Posterior vena cava (tissue), 2 donors: ENCODE measurements around the gene EDA2R. TPM values are rescaled to one million over a fixed set of nuclear protein-coding genes. Genes with fewer than 3 reads are reported as not detected.

ENCODE experiments used
- DNase-seq: peaks from one replicate; pipeline ENCODE4 v3.0.0-alpha.2; 2020; ENCODE audit warnings: low spot score
- intact Hi-C, 2 donors: fragments of 100-400 bp; cut with DNase I; formaldehyde crosslinking; loops; one replicate each; pipeline versions ENCODE4 v1.14.1 to v1.14.2; 2022 to 2023
- long read RNA-seq, 2 donors: library from polyadenylated mRNA; unstranded; transcript quantifications; one replicate each; pipeline ENCODE4 v2.0.0, GENCODE V29; 2020 to 2021
- total RNA-seq, 2 donors: library from RNA; stranded (reverse); fragmentation: NEBNext Ultra II Directional; extraction: Animal tissue kit (Norgen Biotek cat#: 25700); gene quantifications; one replicate each; pipeline ENCODE4 v1.2.1, GENCODE V29; 2021
- donor health status: DM: yes; HTN: yes; CAD: no.
- donor health status: DM: yes; HTN: yes; CAD: no.

EDA2R gene
- 1 to 10 TPM; 3.2 to 3.9 TPM for total RNA-seq
- long read RNA-seq, donor 1, partial matches to known transcripts, result 0 of 2 reads
- long read RNA-seq, donor 1, other reads (novel, unspliced or antisense), result 2 of 2 reads
- long read RNA-seq, donor 2, partial matches to known transcripts, result 0 of 1 reads
- long read RNA-seq, donor 2, other reads (novel, unspliced or antisense), result 1 of 1 reads

GRCh38 chrX:66638591-66639500 is at the start of gene EDA2R:
Gene EDA2R (minus strand): TSS chrX:66639078. CDS start chrX:66616020, 23,058 bp downstream.
- intact Hi-C loops, result no loop called here
- no peak for DNase-seq

GRCh38 chrX:66684196-66684595 is 45.3 kb upstream of the EDA2R start:
- intact Hi-C loops, result no loop called here
- DNase-seq, result no peak

GRCh38 chrX:66680451-66680850 is 41.6 kb upstream of the EDA2R start:
- DNase-seq, result no peak
- intact Hi-C loops, result no loop called here

GRCh38 chrX:66677430-66677829 is 38.6 kb upstream of the EDA2R start:
- intact Hi-C loops, result no loop called here

GRCh38 chrX:66676990-66677389 is 38.1 kb upstream of the EDA2R start:
- DNase-seq, result no peak
- intact Hi-C loops, result no loop called here

More at GRCh38 chrX:66677430-66677829, 38.6 kb upstream of the EDA2R start:
- no peak for DNase-seq

GRCh38 chrX:66676413-66676812 is 37.5 kb upstream of the EDA2R start:
- DNase-seq, result no peak
- intact Hi-C loops, result no loop called here

- no peak for DNase-seq
- intact Hi-C loops, result no loop called here
Measured at GRCh38 chrX:66675541-66675940, 36.7 kb upstream of the EDA2R start.

GRCh38 chrX:66674506-66674905 is 35.6 kb upstream of the EDA2R start:
- DNase-seq, result no peak
- intact Hi-C loops, result no loop called here

- no peak for DNase-seq
- intact Hi-C loops, result no loop called here
Measured at GRCh38 chrX:66672106-66672505, 33.2 kb upstream of the EDA2R start.

GRCh38 chrX:66654411-66654810 is 15.5 kb upstream of the EDA2R start:
- intact Hi-C loops, result no loop called here
- no peak for DNase-seq

- DNase-seq, result no peak
- intact Hi-C loops, result no loop called here
Measured at GRCh38 chrX:66635360-66635759, 3.5 kb downstream of the EDA2R start.

GRCh38 chrX:66634272-66634671 is 4.6 kb downstream of the EDA2R start:
- no peak for DNase-seq
- intact Hi-C loops, result no loop called here

GRCh38 chrX:66633541-66633940 is 5.3 kb downstream of the EDA2R start:
- intact Hi-C loops, result no loop called here
- DNase-seq, result no peak

GRCh38 chrX:66632981-66633380 is 5.9 kb downstream of the EDA2R start:
- intact Hi-C loops, result no loop called here
- no peak for DNase-seq

- no peak for DNase-seq
- intact Hi-C loops, result no loop called here
Measured at GRCh38 chrX:66632473-66632872, 6.4 kb downstream of the EDA2R start.

GRCh38 chrX:66625525-66625924 is 13.4 kb downstream of the EDA2R start:
- intact Hi-C loops, result no loop called here
- no peak for DNase-seq

- DNase-seq, result no peak
- intact Hi-C loops, result no loop called here
Measured at GRCh38 chrX:66622209-66622608, 16.7 kb downstream of the EDA2R start.

- DNase-seq, result no peak
- intact Hi-C loops, result no loop called here
Measured at GRCh38 chrX:66616944-66617343, 21.9 kb downstream of the EDA2R start.

GRCh38 chrX:66602381-66602938 is 36.4 kb downstream of the EDA2R start:
- no peak for DNase-seq
- intact Hi-C loops, result no loop called here

- intact Hi-C loops, result no loop called here
- no peak for DNase-seq
Measured at GRCh38 chrX:66601522-66601921, 37.4 kb downstream of the EDA2R start.

GRCh38 chrX:66579219-66579618 is 59.7 kb downstream of the EDA2R start:
- intact Hi-C loops, result no loop called here
- no peak for DNase-seq
